HG02763 (cell line): ENCODE measurements around the gene ACOX2.

Experiments
- ATAC-seq: cut with Tn5 transposase; IDR thresholded peaks from one replicate; pipeline ENCODE4 v1.9.1; 2021; ENCODE audit warnings: mild to moderate bottlenecking, moderate library complexity; ENCODE audit not compliant: unreplicated experiment

The ACOX2 gene

GRCh38 chr3:58567251-58567515, 30.2 kb upstream of the ACOX2 start:
- ATAC-seq, result no peak

GRCh38 chr3:58566398-58567250, 29.6 kb upstream of the ACOX2 start:
- no peak for ATAC-seq

GRCh38 chr3:58565621-58566397, 28.8 kb upstream of the ACOX2 start:
- ATAC-seq, result no peak

- no peak for ATAC-seq
These were observed 27.6 kb upstream of the ACOX2 start for GRCh38 chr3:58564456-58565160.

GRCh38 chr3:58564054-58564453, 27.1 kb upstream of the ACOX2 start:
- ATAC-seq, result no peak

- no peak for ATAC-seq
These were observed 26.5 kb upstream of the ACOX2 start for GRCh38 chr3:58563386-58564035.

- ATAC-seq, result no peak
These were observed 25.5 kb upstream of the ACOX2 start for GRCh38 chr3:58562498-58562897.

- no peak for ATAC-seq
These were observed 23.9 kb upstream of the ACOX2 start for GRCh38 chr3:58560771-58561311.

GRCh38 chr3:58559586-58559985, 22.6 kb upstream of the ACOX2 start:
- no peak for ATAC-seq

GRCh38 chr3:58557491-58557890, 20.5 kb upstream of the ACOX2 start:
- ATAC-seq, result no peak

- ATAC-seq, result no peak
These were observed 19.8 kb upstream of the ACOX2 start for GRCh38 chr3:58556761-58557221.

- no peak for ATAC-seq
These were observed 19.0 kb upstream of the ACOX2 start for GRCh38 chr3:58556001-58556400.

GRCh38 chr3:58555203-58555602, 18.2 kb upstream of the ACOX2 start:
- no peak for ATAC-seq

- ATAC-seq, result no peak
These were observed 16.0 kb upstream of the ACOX2 start for GRCh38 chr3:58553003-58553402.

- ATAC-seq, result no peak
These were observed 14.7 kb upstream of the ACOX2 start for GRCh38 chr3:58551636-58552180.

- no peak for ATAC-seq
These were observed 7.6 kb upstream of the ACOX2 start for GRCh38 chr3:58544541-58544940.

- ATAC-seq, result no peak
These were observed 3.3 kb upstream of the ACOX2 start for GRCh38 chr3:58540176-58540858.

GRCh38 chr3:58539626-58540025, 2.6 kb upstream of the ACOX2 start:
- no peak for ATAC-seq

- no peak for ATAC-seq
These were observed 667 bp upstream of the ACOX2 start for GRCh38 chr3:58537412-58538301.
